HCT116 (cell line): ENCODE results near the gene SYNJ2. TPM values are rescaled to one million over a fixed set of nuclear protein-coding genes. Genes with fewer than 3 reads are reported as not detected.

Experiments
- ATAC-seq: fragments of 200-7000 bp; cut with Tn5 transposase; 2 replicates; pipeline ENCODE4 v1.9.1; 2020; ENCODE audit warnings: mild to moderate bottlenecking, moderate library complexity
- BruUV-seq: library from RNA; stranded (reverse); fragments of 400-500 nt; replicated peaks from 2 replicates; lab custom pipeline; 2021; lab: Mats Ljungman, UMichigan
- CTCF ChIA-PET: fragments of 300-600 bp; sonication (Branson Sonifier 250); formaldehyde crosslinking; loops from one replicate; lab custom pipeline; 2021; ENCODE audit warnings: antibody characterized with exemption; lab: Charles Lee
- POLR2A ChIA-PET: fragments of 300-600, 350-600 bp; sonication (Branson Sonifier 250); formaldehyde crosslinking; loops from one replicate; lab custom pipeline; 2021; ENCODE audit warnings: antibody characterized with exemption; lab: Charles Lee
- RAD21 ChIA-PET, 2 experiments: fragments of 300-600 bp; sonication (Branson Sonifier 250); formaldehyde crosslinking; loops; one replicate each; lab custom pipeline; 2023; ENCODE audit warnings: low total read pairs in 2 of 2; ENCODE audit not compliant: uncharacterized antibody in 2 of 2, unreplicated experiment in 2 of 2, low non-redundant PET in 1 of 2; lab: Charles Lee
- DNase-seq: peaks from one replicate; pipeline ENCODE4 v3.0.0-alpha.2; 2010; ENCODE audit warnings: low read depth, low spot score
- H2AFZ ChIP-seq: fragments of 200-600 bp; shearing (Covaris generic), sonication (generic); 2 replicates; pipeline ENCODE4 v1.6.1; 2017; ENCODE audit warnings: low read depth, mixed run types, mixed read lengths, antibody characterized with exemption, low read length; ENCODE audit not compliant: poor library complexity, severe bottlenecking
- H3K27ac ChIP-seq: 2 replicates; pipeline ENCODE4 v1.5.1; 2012; ENCODE audit warnings: low read depth, low read length
- H3K27me3 ChIP-seq: fragments of 200-600 bp; sonication (generic); 2 replicates; pipeline ENCODE4 v1.6.1; 2016; ENCODE audit warnings: mixed run types, low read length, mixed read lengths; ENCODE audit not compliant: insufficient read depth
- H3K36me3 ChIP-seq, 2 experiments: fragments of 200-500 bp in 1 of 2; fragments of 200-600 bp in 1 of 2; sonication (Bioruptor generic) in 1 of 2; sonication (generic) in 1 of 2; 2 replicates each; pipeline versions ENCODE4 v1.5.1 to v1.6.1; 2014 to 2016; ENCODE audit warnings: low read length in 2 of 2, inconsistent platforms in 1 of 2, mixed read lengths in 1 of 2, mixed run types in 1 of 2; ENCODE audit not compliant: insufficient read depth in 2 of 2, control insufficient read depth in 1 of 2
- H3K4me1 ChIP-seq, 2 experiments: fragments of 200-600 bp in 1 of 2; sonication (generic) in 1 of 2; 2 replicates each; pipeline versions ENCODE4 v1.5.1 to v1.6.1; 2012 to 2017; ENCODE audit warnings: low read length in 2 of 2, inconsistent platforms in 1 of 2, mild to moderate bottlenecking in 1 of 2, mixed read lengths in 1 of 2, mixed run types in 1 of 2, moderate library complexity in 1 of 2; ENCODE audit not compliant: insufficient read depth in 2 of 2, control insufficient read depth in 1 of 2
- H3K4me2 ChIP-seq: fragments of 200-600 bp; sonication (generic); 2 replicates; pipeline ENCODE4 v1.6.1; 2017; ENCODE audit warnings: mixed run types, low read length, mixed read lengths
- H3K4me3 ChIP-seq, 2 experiments: fragments of 200-600 bp in 1 of 2; sonication (generic) in 1 of 2; replicated peaks in 1 of 2; 2 replicates each; pipeline ENCODE4 v1.5.1; 2011 to 2016; ENCODE audit warnings: low read length in 2 of 2, control low read depth in 1 of 2, low read depth in 1 of 2, mild to moderate bottlenecking in 1 of 2, mixed read lengths in 1 of 2, mixed run types in 1 of 2
- H3K79me2 ChIP-seq: fragments of 200-600 bp; sonication (generic); 2 replicates; pipeline ENCODE4 v1.6.1; 2017; ENCODE audit warnings: mild to moderate bottlenecking, mixed run types, low read length, moderate library complexity, mixed read lengths; ENCODE audit not compliant: insufficient read depth
- H3K9ac ChIP-seq: fragments of 200-600 bp; sonication (generic); 2 replicates; pipeline ENCODE4 v1.6.1; 2016; ENCODE audit warnings: low read length, mixed read lengths
- H3K9me2 ChIP-seq: fragments of 200-600 bp; sonication (generic), shearing (Covaris generic); 2 replicates; pipeline ENCODE4 v1.6.1; 2017; ENCODE audit warnings: mixed run types, mild to moderate bottlenecking, moderate library complexity; ENCODE audit not compliant: insufficient read depth
- H3K9me3 ChIP-seq, 2 experiments: fragments of 200-500 bp in 1 of 2; fragments of 200-600 bp in 1 of 2; sonication (Bioruptor generic) in 1 of 2; sonication (generic) in 1 of 2; 2 replicates each; pipeline ENCODE4 v1.6.1; 2014 to 2017; ENCODE audit warnings: low read length in 2 of 2, mixed read lengths in 2 of 2, inconsistent platforms in 1 of 2, low read depth in 1 of 2, mild to moderate bottlenecking in 1 of 2, mixed run types in 1 of 2, moderate library complexity in 1 of 2; ENCODE audit not compliant: control insufficient read depth in 1 of 2, insufficient read depth in 1 of 2
- H4K20me1 ChIP-seq: fragments of 200-600 bp; sonication (generic), shearing (Covaris generic); 2 replicates; pipeline ENCODE4 v1.6.1; 2017; ENCODE audit warnings: mixed run types, mild to moderate bottlenecking, moderate library complexity; ENCODE audit not compliant: insufficient read depth
- CBX3 ChIP-seq: IDR thresholded peaks from 2 replicates; pipeline ENCODE4 v1.6.1; 2012; ENCODE audit warnings: low read depth
- CEBPB ChIP-seq: IDR thresholded peaks from 2 replicates; pipeline ENCODE4 v1.6.1; 2012; ENCODE audit warnings: low read depth
- EGR1 ChIP-seq: IDR thresholded peaks from 2 replicates; pipeline ENCODE4 v1.6.1; 2012; ENCODE audit warnings: low read depth
- ELF1 ChIP-seq: IDR thresholded peaks from 2 replicates; pipeline ENCODE4 v1.6.1; 2012; ENCODE audit warnings: low read depth, borderline replicate concordance
- EZH2 ChIP-seq: fragments of 200-600 bp; sonication (generic); IDR thresholded peaks from 2 replicates; pipeline ENCODE4 v1.6.1; 2017; ENCODE audit warnings: antibody characterized with exemption, mixed run types
- EZH2phosphoT487 ChIP-seq: fragments of 200-600 bp; IDR thresholded peaks from 2 replicates; pipeline ENCODE4 v1.6.1; 2018; ENCODE audit warnings: antibody characterized with exemption, borderline replicate concordance
- FOSL1 ChIP-seq: IDR thresholded peaks from 2 replicates; pipeline ENCODE4 v1.6.1; 2012; ENCODE audit warnings: low read depth
- POLR2A ChIP-seq: IDR thresholded peaks from 2 replicates; pipeline ENCODE4 v1.7.0; 2011; ENCODE audit warnings: borderline replicate concordance; ENCODE audit not compliant: insufficient read depth, insufficient read length; ENCODE audit errors: extremely low read depth
- POLR2AphosphoS5 ChIP-seq: IDR thresholded peaks from 2 replicates; pipeline ENCODE4 v1.6.1; 2011; ENCODE audit warnings: mild to moderate bottlenecking, low read depth, low read length, moderate library complexity
- RAD21 ChIP-seq: IDR thresholded peaks from 2 replicates; pipeline ENCODE4 v1.6.1; 2012; ENCODE audit warnings: low read depth, mild to moderate bottlenecking
- SIN3A ChIP-seq: IDR thresholded peaks from 2 replicates; pipeline ENCODE4 v1.6.1; 2012; ENCODE audit warnings: low read depth
- SRF ChIP-seq: IDR thresholded peaks from 2 replicates; pipeline ENCODE4 v1.6.1; 2012; ENCODE audit warnings: low read depth
- ZNF274 ChIP-seq: fragments of 200-500 bp; sonication (Bioruptor generic); IDR thresholded peaks from 2 replicates; pipeline ENCODE4 v1.6.1; 2014; ENCODE audit warnings: mild to moderate bottlenecking, low read depth, low read length, inconsistent platforms
- intact Hi-C: fragments of 100-400 bp; cut with micrococcal nuclease; formaldehyde crosslinking; loops from 2 replicates; pipeline ENCODE4 v1.10.0; 2022
- total RNA-seq: library from RNA; stranded (reverse); gene quantifications from one replicate; pipeline ENCODE4 v1.2.1, GENCODE V29; 2021; ENCODE audit not compliant: unreplicated experiment
- TF ChIP-seq, protein P1 (sequence below): IDR thresholded peaks from 2 replicates; pipeline ENCODE4 v1.6.1; 2012; ENCODE audit warnings: low read depth
- TF ChIP-seq, protein P2 (sequence below): IDR thresholded peaks from 2 replicates; pipeline ENCODE4 v1.6.1; 2012
- TF ChIP-seq, protein P3 (sequence below): IDR thresholded peaks from 2 replicates; pipeline ENCODE4 v1.6.1; 2012

The SYNJ2 gene
- total RNA-seq, 1 experiment from 2014 or later, result 23.9 TPM

DNA sequence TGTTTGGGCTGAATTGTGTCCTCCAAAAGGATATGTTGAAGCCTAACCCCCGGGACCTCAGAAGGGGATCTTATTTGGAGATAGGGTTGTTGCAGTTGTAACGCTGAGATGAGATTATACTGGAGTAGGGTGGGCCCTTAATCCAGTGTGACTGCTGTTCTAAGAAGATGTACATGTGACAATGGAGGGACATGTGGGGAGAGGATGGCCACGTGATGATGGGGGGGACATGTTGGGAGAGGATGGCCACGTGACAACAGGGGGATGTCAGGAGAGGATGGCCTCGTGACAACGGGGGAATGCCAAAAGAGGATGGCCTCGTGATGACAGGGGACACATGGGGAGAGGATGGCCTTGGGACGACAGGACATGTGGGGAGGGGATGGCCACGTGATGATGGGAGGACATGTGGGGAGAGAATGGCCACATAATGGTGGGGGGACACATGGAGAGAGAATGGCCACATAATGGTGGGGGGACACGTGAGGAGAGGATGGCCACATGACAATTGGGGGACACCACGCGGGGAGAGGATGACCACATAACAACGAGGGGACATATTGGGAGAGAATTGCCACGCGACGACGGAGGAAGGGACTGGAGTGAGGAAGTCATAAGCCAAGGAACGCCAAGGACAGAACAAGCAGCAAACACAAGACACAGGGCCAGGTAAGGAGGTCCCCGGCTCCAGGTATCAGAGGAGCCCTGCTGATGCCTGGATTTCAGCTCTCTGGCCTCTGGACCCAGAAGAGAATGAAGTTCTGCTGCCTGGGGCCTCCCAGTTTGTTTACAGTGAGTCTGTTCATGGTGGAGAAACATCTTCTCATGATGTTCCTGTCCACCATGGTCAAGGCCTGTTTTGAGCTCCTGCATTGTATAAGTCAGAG is 29.2 kb downstream of the SYNJ2 start:
- CTCF ChIA-PET, result no interaction called here
- no peak for ATAC-seq
- no TSS peak for BruUV-seq

DNA sequence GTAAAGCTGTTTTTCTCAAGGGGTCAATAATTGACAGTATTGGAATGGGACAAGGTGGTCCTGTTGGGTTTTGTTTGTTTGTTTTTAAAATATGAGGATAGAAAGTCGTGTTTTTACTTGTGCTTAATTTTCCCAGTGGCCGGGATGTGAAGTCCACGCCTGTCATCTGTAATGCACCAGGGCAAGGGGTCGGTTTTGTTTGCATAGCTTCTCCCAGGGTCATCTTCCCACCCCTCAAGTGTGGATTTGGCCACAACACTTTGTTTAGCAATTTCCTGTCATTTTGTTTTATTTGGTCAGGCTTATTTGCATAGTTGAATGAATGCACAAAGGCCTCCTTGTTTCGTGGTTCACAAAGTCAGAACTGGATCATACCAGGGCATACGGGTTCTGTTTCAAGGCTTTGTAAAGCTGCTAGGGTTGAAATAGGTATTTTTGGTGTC is 29.8 kb downstream of the SYNJ2 start:
- H3K27ac ChIP-seq, result no peak overlapping the region
- H3K4me3 ChIP-seq, result no peak overlapping the region
- ChIA-PET POLR2A (no interaction called here), RAD21 (no interaction called here), CTCF (no interaction called here)
- H3K4me1 ChIP-seq, result peaks cover 8 to 11% of the 10 kb centered on the region in 2 experiments
- peaks cover 66% of the 10 kb centered on the region for H3K79me2 ChIP-seq
- no peak overlapping the region for H3K4me2 ChIP-seq
- DNase-seq (no peak), ATAC-seq (no peak)
- H3K9ac ChIP-seq, result no peak overlapping the region
- no peaks in the 10 kb centered on the region for H3K9me3 ChIP-seq
- H3K9me2 ChIP-seq, result no peaks in the 10 kb centered on the region
- H2AFZ ChIP-seq, result no peak overlapping the region
- H3K27me3 ChIP-seq, result no peaks in the 10 kb centered on the region
- H3K36me3 ChIP-seq, result no peaks in the 10 kb centered on the region
- BruUV-seq, result no TSS peak
- no peaks in the 10 kb centered on the region for H4K20me1 ChIP-seq
- intact Hi-C loops, result no loop called here
- TF ChIP-seq, protein P1, sequence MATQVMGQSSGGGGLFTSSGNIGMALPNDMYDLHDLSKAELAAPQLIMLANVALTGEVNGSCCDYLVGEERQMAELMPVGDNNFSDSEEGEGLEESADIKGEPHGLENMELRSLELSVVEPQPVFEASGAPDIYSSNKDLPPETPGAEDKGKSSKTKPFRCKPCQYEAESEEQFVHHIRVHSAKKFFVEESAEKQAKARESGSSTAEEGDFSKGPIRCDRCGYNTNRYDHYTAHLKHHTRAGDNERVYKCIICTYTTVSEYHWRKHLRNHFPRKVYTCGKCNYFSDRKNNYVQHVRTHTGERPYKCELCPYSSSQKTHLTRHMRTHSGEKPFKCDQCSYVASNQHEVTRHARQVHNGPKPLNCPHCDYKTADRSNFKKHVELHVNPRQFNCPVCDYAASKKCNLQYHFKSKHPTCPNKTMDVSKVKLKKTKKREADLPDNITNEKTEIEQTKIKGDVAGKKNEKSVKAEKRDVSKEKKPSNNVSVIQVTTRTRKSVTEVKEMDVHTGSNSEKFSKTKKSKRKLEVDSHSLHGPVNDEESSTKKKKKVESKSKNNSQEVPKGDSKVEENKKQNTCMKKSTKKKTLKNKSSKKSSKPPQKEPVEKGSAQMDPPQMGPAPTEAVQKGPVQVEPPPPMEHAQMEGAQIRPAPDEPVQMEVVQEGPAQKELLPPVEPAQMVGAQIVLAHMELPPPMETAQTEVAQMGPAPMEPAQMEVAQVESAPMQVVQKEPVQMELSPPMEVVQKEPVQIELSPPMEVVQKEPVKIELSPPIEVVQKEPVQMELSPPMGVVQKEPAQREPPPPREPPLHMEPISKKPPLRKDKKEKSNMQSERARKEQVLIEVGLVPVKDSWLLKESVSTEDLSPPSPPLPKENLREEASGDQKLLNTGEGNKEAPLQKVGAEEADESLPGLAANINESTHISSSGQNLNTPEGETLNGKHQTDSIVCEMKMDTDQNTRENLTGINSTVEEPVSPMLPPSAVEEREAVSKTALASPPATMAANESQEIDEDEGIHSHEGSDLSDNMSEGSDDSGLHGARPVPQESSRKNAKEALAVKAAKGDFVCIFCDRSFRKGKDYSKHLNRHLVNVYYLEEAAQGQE, result no peak
- TF ChIP-seq SIN3A (no peak), SRF (no peak), RAD21 (no peak), CEBPB (no peak), EZH2 (no peak), EZH2phosphoT487 (no peak), POLR2AphosphoS5 (no peak), ZNF274 (no peak), FOSL1 (no peak), EGR1 (no peak), ELF1 (no peak)
- TF ChIP-seq, protein P2, sequence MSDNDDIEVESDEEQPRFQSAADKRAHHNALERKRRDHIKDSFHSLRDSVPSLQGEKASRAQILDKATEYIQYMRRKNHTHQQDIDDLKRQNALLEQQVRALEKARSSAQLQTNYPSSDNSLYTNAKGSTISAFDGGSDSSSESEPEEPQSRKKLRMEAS, result no peak
- TF ChIP-seq, protein P3, sequence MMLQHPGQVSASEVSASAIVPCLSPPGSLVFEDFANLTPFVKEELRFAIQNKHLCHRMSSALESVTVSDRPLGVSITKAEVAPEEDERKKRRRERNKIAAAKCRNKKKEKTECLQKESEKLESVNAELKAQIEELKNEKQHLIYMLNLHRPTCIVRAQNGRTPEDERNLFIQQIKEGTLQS, result no peak

More for the DNA sequence above, 29.2 kb downstream of the SYNJ2 start:
- H3K27me3 ChIP-seq, result no peaks in the 10 kb centered on the region
- H3K9me2 ChIP-seq, result no peaks in the 10 kb centered on the region
- intact Hi-C loops, result no loop called here
- no peaks in the 10 kb centered on the region for H4K20me1 ChIP-seq
- ChIA-PET POLR2A (no interaction called here), RAD21 (no interaction called here)
- no peak overlapping the region for H3K4me3 ChIP-seq
- H3K27ac ChIP-seq, result no peak overlapping the region
- H2AFZ ChIP-seq, result no peak overlapping the region
- H3K9me3 ChIP-seq, result no peaks in the 10 kb centered on the region
- H3K9ac ChIP-seq, result no peak overlapping the region
- H3K79me2 ChIP-seq, result peaks cover 65% of the 10 kb centered on the region
- H3K4me2 ChIP-seq, result no peak overlapping the region
- no peaks in the 10 kb centered on the region for H3K36me3 ChIP-seq
- TF ChIP-seq RAD21 (no peak), POLR2A (no peak), ZNF274 (no peak), EZH2 (no peak), CBX3 (no peak)
- TF ChIP-seq, all 23 proteins: peak for 0
- no peak for DNase-seq
- H3K4me1 ChIP-seq, result peaks cover 8 to 11% of the 10 kb centered on the region in 2 experiments
